Cerebellar nuclear complex (tissue), 1 donor: ENCODE results near the gene CDC45.

Experiments
- DNase-seq, 2 experiments: peaks; one replicate each; lab custom pipeline; 2025; lab: John Stamatoyannopoulos, UW

CDC45 gene

DNA sequence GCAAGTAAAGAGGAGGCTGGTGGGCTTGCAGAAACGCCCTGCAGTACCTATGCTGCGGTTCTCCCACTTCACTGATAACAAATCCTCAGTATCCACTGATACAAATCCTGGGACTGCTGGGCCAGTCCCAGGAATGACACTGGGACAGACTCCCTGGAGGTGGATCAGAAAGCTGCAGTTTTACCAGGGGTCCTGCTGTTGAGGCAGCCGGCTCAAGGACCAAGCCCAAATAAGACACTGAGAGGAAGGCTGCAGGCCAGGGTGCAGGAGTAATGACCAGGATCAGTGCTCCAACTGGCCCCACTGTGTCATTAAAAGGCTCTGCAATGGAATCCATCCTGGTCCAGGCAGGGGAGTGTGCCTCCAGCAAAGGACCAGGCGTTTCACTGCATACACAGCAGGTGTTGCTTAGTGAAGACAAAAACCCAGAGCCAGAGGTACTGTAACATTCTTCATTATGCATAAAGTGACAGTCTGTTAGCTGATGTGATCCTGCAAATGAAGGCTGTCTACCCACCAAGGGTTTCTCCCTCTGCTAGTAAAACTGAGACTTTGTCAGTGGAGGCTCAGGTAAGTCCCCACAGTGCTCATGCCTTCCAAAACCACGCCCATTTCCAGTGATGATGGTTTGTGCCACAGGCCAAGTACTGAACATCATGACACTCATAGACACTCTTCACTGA lies 30.8 kb upstream of the CDC45 start:
- DNase-seq: no peak

DNA sequence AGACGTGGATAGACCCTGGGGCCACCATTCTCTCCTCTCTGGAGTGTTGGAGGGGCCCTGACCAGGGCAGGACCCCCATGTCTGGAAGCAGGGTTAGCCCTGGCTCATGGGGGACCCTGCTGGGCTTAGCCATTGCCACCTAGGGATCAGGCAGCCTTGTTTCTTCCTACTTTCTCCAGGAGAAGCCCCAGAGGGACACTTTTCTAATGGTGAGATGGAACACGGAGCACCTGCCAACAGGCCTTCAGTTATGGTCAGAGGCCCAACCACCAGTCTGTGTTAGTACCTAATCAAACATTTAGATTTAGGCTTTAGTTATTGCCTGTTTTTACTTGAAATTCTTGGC lies 30.3 kb upstream of the CDC45 start:
- DNase-seq: no peak

DNA sequence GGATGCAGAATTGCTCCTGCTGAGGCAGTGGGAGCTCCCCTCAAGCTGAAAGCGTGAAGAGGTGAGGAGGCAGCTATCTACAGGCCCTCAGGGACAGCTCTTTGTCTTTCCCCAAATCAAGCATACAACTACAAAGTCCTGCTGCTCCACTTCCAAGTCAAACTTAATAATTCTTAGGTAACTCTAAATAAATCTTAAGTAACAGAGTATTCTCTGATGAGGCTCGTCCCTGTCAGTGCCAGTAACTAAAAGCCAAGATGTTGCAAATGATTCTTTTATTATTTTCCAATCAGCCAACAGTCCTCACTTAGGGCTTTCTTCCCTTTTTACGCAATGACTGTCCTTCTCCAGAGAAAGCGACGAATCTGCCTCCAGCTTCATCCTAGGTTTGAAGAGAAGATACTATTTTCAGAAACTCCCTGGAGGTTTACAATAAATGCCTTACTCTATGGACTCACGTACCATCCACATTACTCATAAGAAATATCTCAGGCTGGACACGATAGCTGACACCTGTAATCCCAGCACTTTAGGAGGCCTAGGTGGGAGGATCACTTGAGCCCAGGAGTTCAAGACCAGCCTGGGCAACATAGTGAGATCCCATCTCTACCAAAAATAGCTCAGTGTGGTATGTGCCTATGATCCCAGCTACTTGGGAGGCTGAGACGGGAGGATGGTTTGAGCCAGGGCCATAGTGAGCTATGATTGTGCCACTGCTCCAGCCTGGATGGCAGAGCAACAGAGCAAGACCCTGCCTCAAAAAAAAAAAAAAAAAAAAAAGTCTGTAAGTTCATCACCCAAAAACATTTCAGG lies 29.2 kb upstream of the CDC45 start:
- DNase-seq: no peak

DNA sequence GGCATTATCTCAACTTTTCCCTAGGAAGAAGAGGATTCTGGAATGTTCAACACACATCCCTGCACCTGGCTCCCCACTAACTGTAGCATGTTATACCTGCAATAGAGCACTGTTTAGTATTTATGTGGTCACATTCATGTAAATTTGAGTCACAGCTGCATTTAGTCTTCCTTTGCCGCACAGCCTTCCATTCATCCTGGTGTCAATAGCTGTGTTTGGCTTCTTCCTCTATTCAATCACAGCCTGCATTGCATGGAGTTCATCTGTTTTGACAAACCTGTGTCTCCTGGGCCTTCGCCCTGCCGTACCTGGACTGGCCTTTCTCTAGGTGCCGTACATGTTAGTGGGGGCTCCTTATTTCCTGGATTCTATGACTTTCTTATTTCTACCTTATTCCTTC lies 28.1 kb upstream of the CDC45 start:
- no peak for DNase-seq

DNA sequence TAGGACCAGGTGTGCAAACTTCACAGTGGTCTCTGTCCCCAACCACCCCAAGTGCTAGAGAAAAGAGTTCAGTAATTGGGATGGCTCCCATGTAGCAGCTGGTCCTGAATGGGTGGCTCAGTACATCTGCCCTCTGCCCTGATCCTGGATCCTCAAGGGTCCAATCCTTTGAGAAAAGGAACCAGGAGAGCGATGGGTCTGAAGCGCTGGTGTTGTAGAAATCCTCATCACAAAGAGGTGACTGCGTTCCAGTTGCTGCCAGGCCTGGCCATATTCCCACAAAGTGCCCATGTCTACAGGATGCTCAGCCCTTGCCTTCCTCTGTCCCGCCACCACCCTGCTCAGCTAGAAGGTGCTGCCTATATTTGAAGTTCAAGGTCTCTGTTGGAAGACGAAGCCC lies 26.0 kb upstream of the CDC45 start:
- DNase-seq: no peak

DNA sequence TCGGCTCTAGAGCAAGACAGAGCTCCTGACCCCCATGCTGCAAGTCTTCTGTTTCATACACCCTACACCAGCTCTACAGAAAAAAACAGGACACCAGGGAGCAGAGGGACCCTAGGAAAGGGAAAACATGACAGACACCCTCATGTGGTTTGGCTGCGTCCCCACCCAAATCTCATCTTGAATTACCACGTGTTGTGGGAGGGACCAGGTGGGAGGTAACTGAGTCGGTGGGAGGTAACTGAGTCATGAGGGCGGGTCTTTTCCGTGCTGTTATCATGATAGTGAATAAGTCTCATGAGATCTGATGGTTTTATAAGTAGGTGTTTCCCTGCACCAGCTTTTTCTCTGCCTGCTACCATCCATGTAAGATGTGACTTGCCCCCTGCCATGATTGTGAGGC lies 25.6 kb upstream of the CDC45 start:
- DNase-seq: no peak

DNA sequence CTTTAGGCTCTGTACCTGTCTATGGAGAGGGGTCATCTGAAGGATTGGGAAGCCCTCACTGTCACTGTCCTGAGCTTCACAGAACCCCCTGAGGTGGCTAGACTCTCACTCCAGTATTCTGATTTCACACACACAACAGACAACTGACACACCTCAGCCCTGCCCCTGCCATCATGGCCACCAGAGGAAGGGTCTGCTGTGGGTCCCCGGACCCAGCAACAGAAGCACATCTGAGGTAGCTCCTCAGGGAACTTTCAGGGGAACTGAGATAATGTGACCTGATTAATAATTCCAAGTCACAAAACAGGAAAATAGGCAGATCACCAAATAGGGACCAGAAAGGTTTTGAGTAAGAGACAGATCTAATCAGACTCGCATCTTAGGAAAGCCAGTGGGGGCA lies 24.7 kb upstream of the CDC45 start:
- no peak for DNase-seq

DNA sequence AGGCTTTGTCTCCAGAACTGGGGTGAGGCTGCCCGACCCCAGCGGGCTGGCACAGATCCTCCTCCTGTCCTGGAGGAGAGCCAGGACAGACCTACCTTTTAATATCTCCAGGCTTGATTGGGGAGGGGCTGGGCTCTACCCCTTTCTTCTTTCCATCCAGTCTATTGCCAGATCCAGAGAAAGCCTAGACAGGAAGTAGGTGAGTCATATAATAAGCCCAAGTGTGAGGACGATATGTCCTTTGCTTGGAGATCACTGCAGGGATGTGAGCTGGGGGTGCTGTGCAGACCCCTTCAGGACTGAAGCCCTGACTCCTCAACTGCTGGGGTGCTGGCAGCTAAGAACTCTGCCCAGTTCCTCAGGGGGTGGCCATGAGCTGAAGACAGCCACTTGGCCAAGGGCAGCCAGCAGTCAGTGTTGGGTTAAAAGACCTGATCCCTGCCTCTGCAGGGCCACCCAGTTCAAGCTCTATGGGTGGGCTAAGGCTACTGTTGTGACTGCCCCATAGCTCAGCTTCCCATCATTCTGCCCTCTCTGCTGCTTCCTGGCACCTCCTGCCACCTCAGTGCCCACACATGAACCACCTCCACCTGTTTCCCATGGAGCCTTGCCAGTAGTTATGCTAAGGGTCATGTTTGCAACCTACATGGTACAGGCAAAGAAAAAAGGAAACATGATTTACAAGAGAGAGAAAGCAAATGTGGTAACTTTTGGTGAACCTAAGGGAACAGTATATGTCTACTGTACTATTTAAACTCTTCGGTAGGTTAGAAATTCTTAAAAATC lies 23.9 kb upstream of the CDC45 start:
- DNase-seq: no peak

DNA sequence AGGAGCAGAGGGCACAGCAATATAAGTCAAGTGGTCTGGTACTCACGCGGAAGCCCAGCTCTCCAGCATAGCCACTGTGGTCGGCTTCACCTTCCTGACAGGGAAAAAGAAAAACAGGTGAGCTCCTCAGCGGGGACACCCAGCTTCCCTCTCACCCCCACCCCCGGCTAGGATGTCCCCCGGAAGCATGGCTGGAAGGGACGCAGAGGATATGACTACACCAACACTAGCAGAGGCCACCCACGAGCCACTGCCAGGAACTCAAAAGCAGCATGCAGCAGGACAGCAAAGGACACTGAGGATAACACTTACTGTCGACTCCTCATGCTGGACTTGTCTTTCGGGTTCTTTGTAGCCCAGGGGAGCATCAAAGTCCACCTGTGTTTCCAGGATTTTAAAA lies 23.2 kb upstream of the CDC45 start:
- DNase-seq: no peak

DNA sequence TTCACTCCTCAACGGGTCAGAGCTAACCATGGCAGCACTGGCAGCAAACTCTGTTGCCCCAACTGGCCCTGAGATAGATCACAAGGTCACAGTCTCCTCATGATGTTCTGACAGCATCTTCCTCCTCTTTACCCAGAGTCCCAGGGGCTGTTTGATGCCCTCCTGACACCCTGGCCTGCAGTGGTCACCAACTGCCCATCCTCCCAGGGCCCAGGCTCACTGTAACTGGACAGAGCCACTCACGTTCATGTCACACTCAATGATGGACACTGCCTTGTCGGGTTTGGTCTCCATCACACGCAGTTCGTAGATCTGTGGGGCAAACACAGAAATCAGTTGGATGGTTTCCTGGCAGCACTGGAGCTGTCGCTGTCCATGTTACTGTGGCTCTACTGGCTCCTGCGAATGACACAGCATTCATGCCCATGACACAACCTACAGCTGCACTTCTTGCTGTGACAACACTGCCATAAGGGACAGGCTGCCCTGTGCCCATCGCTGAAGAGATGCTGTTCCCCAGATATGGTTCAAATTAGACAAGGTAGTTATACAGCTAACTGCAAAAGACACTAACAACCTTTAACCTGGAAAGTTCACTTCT lies 21.8 kb upstream of the CDC45 start:
- no peak for DNase-seq

DNA sequence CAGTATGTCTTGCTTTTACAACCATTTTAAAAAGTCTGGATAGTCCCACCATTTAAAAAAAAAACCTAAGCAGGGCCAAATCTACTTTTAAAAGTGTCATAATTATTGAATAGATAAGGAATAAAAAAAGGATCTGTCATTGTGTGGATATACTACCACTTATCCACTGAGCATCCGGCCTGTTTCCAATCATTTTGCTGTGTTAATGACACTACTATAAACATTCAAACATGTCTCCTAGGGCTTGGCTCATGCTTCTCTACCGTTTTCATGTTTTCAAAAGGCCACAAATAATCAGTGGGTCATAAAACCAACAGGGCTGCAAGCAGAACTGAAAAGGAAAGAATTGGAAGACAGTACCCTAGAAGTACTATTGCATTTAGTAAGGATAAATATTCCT lies 19.7 kb upstream of the CDC45 start:
- no peak for DNase-seq

DNA sequence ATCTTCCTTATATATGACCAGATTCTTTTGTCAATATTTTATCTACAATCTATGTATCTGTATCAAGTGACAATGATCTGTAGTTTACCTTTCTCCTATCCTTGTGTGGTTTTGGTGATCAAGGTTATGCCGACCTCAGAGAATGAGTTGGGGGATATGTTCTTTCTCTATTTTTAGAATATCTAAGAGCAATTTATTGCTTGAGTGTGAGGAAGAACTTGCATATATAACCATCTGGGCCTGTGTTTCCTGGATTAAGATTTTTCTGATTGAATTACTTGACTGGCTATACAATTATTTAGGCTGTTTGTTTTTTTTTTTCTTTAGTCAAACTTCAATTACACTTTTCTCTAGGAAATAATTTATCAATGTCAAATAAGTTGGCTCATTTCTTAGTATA lies 18.2 kb upstream of the CDC45 start:
- DNase-seq: no peak

DNA sequence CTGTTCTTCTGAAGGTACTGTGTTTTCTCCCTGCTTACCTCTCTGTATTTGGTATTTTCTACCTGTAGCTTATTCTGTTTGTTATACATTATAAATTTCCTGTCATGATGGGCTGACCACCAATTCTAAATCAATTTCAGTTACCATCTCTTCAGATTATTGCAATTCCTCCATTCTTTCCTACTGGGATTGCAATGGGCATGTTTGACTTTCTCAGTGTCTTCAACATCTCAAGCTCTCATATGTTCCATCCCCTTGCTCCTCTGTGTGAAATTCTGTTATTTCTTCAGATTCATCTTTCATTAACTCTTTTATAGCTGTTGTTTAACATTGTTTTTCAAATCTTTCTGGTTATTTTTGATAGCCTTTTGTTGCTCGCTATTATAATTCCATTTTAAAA lies 16.7 kb upstream of the CDC45 start:
- DNase-seq: no peak

DNA sequence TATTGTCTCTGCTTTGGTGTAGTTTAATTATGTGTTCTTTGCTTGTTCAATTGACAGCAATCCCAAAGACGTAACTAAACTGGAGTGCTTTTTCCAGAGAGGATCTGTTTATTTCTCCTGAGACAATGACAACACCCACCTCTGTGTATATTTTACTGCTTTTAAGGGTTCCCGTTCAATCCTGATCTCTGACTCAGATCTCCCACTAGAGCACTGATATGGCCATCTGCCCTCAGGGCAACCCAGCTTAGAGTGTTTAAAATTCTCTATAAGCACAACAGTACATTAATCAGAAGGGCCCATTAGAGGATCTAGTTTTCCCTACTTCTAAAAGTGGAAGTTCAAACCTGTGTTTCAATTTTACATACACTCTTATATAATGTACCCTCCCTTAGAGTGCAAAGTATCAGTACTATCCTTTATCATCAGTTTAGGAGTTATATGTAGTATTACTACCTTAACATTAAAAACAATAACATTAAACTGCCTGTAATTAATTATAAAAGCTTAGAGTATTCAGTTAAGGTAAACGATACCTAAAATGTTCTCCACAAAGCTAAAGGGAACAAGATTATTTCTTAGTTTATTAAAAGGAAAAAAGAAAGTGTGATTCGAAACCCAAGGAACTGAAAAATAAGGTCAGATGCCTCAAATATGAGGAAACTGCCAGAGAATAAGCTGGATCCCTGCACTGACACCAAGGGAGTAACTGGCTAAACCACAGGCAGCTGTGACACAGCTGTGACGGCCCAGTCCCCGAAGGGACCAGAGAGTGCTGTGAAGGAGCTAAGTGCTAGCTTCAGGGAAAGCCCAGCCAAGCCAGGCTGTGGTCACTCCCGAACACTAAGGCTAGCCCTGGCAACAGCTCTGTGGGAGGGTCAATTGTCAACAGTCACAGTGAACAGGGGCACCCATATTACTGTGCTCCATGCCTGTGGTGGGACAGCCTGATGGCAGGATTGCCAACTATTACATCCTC lies 15.9 kb upstream of the CDC45 start:
- DNase-seq: no peak

DNA sequence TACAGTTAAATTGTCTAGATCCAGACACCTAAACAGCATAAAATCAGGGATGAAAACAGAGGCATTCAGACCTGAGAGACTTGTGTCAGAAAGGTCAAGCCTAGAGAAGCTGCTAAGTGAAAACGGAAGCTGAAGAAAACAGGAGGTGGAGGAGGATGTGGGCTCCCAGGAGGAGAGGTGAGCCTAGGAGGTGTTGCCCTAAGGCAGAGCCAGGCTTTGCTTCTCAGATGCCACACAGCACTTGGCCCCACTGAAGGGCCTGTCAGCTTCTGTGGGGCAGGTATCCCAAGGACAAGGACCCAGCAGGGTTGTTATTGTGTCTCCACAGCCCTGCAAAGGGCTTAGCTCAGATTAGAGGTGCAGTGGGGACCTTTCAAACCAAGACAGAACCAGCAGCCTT lies 15.2 kb upstream of the CDC45 start:
- no peak for DNase-seq

DNA sequence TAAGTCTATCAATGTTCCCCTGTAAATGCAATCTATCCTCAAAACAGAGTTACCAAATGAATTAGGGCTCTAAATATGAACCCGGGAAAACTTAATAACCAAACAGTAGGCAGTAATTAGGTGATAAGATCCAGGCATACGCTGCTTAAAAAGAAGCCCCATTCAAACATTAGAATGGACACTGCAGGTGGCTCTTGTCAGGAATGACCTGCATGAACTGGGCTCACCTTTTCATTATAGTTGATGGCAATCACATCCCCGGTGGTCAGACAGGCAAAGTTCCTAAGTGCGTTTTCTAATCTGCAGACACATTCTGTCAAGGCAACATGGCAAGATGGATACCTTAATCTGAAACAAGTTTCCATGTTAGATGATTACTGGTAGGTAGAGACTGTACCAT lies 14.7 kb upstream of the CDC45 start:
- no peak for DNase-seq

DNA sequence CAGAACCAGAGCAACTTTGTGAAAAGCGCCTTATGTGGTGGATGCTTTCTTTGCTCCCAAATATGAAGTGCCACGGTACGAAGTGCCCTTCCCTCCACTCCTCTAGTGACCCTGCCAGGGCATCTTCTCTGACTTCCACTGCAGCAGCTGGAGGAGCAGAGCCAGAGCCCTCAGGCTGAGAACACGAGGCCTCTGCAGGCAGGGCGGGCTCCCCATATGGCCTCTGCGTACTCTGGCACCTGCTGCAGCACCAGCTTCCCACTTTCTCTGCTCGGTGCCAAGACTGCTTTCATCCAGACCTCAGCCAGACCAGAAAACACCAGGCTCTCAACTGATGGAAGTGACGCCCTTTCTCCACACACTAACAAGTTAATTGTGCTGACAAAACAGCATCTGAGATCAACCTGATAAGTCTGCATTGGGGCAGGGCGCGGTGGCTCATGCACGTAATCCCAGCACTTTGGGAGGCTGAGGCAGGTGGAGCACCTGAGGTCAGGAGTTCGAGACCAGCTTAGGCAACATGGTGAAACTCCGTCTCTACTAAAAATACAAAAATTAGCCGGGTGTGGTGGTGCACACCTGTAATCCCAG lies 13.5 kb upstream of the CDC45 start:
- DNase-seq: peak in 1 of 2 experiments; percentile 28

DNA sequence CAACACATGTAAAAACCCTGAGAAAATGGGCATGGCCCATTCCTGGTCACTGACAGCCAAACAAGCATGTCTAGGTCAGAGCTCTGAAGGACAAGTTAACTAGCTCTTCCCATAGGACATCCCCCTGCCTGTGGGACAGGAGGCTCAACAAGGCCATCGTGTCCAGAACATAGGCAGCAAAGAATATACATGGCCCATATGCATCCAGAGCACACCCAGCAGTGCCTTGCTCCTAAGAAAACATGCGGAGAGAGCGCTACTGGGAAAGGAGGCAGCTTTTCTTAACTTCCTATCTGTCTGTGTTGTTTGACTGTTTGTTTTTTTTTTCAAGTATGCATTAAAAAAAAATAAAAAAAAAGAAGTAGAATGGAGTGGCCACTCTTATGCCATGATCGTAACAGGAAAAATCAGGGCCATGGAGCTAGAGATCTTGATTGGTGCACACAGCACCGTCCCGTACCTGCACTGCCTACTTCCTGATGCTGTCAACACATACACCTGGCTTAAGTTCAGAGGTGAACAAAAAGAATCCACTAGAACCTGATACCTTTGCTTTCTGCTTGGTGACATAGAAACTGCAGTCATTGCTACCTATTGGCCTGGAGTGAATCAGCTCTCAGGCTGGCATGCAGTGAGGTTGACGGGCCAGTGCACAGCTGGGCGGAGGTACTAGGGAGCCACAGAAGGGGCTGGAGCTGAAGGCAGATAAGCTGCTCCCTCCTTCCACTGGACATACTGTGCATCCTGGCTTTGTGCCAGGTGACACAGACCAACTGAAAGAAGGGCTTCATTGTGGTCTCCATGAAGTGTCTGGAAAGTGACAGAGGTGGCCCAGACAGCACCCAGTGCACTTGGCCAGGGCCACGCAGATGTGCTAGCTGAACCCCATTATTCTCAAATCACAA lies 12.6 kb upstream of the CDC45 start:
- DNase-seq: no peak

DNA sequence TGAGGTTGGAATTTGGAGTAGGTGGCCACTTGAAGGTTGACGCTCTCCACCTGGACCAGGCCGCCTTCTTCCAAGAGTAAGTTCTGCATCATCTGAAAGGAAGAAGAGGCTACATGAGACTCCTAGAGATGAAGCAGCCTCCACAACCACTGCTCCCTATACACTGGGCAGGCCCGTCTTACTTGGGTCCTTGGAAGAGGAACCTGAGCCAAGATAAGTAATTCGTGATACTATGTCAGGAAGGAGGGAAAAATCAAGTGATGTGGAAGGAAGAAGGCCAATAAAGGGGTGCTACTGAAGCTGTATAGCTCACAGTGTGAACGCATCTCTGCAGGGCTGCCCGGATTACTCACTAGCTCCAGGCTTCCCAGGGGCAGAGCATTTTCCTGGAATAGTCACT lies 11.8 kb upstream of the CDC45 start:
- no peak for DNase-seq

DNA sequence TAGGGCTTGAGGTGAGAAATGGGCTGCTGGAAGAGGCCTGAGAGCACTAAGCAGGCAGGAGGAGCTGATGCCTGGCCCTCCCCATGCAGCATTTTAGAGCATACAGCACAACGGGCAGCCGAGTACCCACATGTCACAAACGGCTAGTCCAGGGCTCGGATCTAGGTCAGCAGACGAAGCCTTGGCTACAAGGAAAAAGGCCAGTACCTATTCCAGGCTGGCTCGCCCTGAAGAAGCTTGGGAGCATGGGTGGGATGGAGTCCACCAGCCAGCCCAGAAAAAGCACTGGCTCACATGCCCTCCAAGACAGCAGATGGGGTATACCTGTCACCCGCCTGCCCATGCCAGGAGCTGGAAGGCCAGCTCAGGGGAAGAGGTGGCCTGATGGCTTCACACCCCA lies 10.3 kb upstream of the CDC45 start:
- DNase-seq: peak; percentile 68 to 80
